Muscle of leg (tissue), 11 donors: Measurements from ENCODE around the gene XRCC1. TPM values are rescaled to one million over a fixed set of nuclear protein-coding genes. Genes with fewer than 3 reads are reported as not detected.

ENCODE experiments used
- DNase-seq: peaks from one replicate; pipeline ENCODE4 v3.0.0; 2013
- H3K27ac ChIP-seq: one replicate; pipeline ENCODE4 v1.5.1; 2013; ENCODE audit warnings: mild to moderate bottlenecking, low read length, control low read depth
- H3K27me3 ChIP-seq: one replicate; pipeline ENCODE4 v1.6.1; 2013; ENCODE audit warnings: low read length; ENCODE audit not compliant: control insufficient read depth, insufficient read depth
- H3K36me3 ChIP-seq: one replicate; pipeline ENCODE4 v1.6.1; 2013; ENCODE audit warnings: low read length; ENCODE audit not compliant: control insufficient read depth, insufficient read depth
- H3K4me1 ChIP-seq: one replicate; pipeline ENCODE4 v1.6.1; 2013; ENCODE audit warnings: low read length; ENCODE audit not compliant: control insufficient read depth, insufficient read depth
- H3K4me3 ChIP-seq: one replicate; pipeline ENCODE4 v1.5.1; 2013; ENCODE audit warnings: low read length, control low read depth
- H3K9me3 ChIP-seq: replicated peaks from 2 replicates; pipeline ENCODE4 v1.6.1; 2013; ENCODE audit warnings: low read depth, low read length; ENCODE audit not compliant: control insufficient read depth
- WGBS: methylation state at CpG from one replicate; pipeline ENCODE4 v1.1.5; 2013; ENCODE audit warnings: missing lambda C conversion rate; ENCODE audit not compliant: insufficient coverage; 5-methylcytosine and 5-hydroxymethylcytosine counted together
- polyA plus RNA-seq, 8 donors: library from polyadenylated mRNA; unstranded; fragments of 120-200 nt; gene quantifications; one replicate each; pipeline versions ENCODE4 v1.2.1 to v1.2.3, GENCODE V29; 2013; ENCODE audit warnings: inconsistent platforms in 1 of 8, low replicate concordance in 1 of 8; ENCODE audit not compliant: insufficient read length in 8 of 8, insufficient read depth in 1 of 8
- total RNA-seq: library from RNA; stranded (reverse); fragments of 120-200 nt; gene quantifications from one replicate; pipeline ENCODE4 v1.2.4, GENCODE V29; 2013

The XRCC1 gene
- total and polyA plus RNA-seq, 9 donors, result 27.7 to 42.5 (median 34.8) TPM

DNA sequence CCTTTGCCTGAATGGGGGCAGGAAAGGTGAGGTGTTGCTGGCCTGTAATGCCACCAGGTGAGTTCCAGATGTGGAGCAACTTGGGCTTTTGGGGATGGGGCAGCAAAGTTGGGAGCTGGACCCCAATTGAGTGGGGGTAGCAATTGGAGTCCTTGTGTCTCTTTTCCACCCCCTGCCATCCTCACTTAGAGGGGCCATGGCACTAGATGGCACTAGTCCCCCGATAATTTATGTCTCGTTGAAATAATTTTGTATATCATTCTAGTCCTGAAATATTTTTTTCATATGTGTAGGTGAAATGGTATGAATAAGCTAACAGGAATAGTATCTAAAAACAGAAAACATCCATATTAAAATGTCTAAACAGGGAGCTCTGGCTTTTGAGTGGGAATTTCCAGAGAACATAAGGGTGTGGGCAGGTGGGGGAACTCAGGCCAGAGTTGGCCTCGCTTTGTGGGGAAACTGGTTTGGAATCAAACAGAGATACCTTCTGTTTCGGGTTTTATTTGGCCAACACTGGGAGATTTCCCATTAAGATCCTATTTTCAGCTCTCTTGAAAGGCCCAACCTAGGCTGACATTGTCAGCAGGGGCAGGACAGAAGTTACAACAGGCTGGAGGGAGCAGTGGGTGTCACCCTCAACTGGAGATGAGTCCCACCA, 24.4 kb upstream of the XRCC1 start:
- Histone ChIP-seq H3K9me3 (no peaks in the 10 kb centered on the region), H3K36me3 (peaks cover 37% of the 10 kb centered on the region), H3K4me1 (peaks cover 19% of the 10 kb centered on the region), H3K4me3 (no peak overlapping the region), H3K27me3 (no peaks in the 10 kb centered on the region), H3K27ac (no peak overlapping the region)
- no peak for DNase-seq
- 84% methylated on average over 2 of the region's 4 CpGs for WGBS

DNA sequence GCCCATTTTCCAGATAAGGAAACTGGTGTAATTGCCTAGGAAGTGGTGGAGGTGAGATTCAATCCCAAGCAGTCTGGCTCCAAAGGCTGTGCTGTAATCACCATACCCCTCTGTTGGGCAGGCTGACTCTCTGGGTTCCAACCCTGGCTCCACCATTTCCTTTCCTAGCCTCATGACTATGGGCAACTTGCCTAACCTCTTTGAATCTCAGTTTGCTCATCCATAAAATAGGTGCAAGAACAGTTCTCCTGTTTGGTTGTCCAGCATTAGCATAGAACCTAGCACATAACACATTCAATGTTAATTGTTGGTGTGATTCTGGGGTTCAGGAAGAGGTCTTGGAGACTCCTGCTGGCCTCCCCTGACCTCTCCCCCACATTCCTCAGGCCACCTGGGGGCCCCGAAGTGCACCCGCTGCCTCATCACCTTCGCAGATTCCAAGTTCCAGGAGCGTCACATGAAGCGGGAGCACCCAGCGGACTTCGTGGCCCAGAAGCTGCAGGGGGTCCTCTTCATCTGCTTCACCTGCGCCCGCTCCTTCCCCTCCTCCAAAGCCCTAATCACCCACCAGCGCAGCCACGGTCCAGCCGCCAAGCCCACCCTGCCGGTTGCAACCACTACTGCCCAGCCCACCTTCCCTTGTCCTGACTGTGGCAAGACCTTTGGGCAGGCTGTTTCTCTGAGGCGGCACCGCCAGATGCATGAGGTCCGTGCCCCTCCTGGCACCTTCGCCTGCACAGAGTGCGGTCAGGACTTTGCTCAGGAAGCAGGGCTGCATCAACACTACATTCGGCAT, 23.3 kb upstream of the XRCC1 start:
- H3K36me3 ChIP-seq, result peaks cover 47% of the 10 kb centered on the region
- 92% methylated on average over 18 of the region's 19 CpGs for WGBS

DNA sequence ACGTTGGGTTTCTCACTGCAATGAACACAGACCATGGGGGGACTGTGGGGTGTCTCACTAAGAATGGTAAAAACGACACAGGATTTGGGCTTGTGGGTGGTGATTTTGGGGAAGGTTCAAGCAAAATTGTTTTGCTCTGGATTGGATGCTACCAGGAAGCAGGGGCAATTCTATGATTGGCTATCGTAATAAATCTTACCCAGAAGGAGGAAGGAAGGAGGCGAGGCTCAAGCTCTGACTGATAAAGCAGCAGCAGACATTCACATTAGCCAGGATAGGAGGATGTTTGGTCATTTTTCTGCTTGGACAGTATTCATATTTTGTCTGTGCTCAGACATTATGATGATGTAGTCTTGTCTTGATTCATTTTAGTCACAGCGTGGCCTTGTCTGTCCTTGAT, 22.5 kb upstream of the XRCC1 start:
- Histone ChIP-seq H3K27me3 (no peaks in the 10 kb centered on the region), H3K4me1 (peaks cover 34% of the 10 kb centered on the region), H3K36me3 (peaks cover 55% of the 10 kb centered on the region), H3K27ac (no peak overlapping the region), H3K9me3 (no peaks in the 10 kb centered on the region), H3K4me3 (no peak overlapping the region)
- no peak for DNase-seq
- WGBS, result 64% methylated on average over 4 of the region's 5 CpGs

More for the DNA sequence above, 23.3 kb upstream of the XRCC1 start:
- Histone ChIP-seq H3K9me3 (no peaks in the 10 kb centered on the region), H3K27ac (no peak overlapping the region), H3K4me3 (no peak overlapping the region), H3K27me3 (no peaks in the 10 kb centered on the region), H3K4me1 (peaks cover 30% of the 10 kb centered on the region)
- DNase-seq, result no peak

DNA sequence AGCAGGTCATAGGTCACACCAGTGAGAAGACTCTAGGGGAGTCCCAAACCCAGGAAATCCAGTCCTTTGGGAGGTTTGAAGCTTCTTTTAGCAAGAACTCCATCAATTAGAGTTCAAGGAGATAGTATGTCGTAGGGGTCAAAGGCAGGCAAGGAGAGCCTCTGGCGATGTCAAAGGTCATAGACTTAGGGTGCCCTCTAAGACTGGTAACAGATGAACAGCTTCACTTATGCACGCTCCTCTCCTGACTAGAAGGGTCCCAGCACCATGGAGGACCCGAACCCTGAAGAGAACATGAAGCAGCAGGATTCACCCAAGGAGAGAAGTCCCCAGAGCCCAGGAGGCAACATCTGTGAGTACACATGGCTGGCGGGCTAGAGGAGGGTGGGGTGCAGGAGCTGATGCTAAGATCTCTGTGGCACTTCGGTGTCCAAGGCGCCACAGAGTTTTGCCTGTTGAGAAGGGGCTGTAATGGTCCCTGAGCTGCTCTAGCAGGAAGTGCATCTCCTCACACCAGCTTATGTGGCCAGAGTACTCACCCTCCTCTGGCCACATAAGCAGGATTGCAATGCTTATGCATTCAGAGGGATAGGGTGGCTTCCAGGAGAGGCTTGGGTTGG, 21.6 kb upstream of the XRCC1 start:
- Histone ChIP-seq H3K4me3 (peak overlapping the region; percentile 65), H3K4me1 (peaks cover 34% of the 10 kb centered on the region), H3K27ac (peak overlapping the region; percentile 99), H3K27me3 (no peaks in the 10 kb centered on the region), H3K9me3 (no peaks in the 10 kb centered on the region), H3K36me3 (peaks cover 60% of the 10 kb centered on the region)
- 34% methylated on average over 6 of the region's 7 CpGs for WGBS
- DNase-seq, result peak; percentile 33

DNA sequence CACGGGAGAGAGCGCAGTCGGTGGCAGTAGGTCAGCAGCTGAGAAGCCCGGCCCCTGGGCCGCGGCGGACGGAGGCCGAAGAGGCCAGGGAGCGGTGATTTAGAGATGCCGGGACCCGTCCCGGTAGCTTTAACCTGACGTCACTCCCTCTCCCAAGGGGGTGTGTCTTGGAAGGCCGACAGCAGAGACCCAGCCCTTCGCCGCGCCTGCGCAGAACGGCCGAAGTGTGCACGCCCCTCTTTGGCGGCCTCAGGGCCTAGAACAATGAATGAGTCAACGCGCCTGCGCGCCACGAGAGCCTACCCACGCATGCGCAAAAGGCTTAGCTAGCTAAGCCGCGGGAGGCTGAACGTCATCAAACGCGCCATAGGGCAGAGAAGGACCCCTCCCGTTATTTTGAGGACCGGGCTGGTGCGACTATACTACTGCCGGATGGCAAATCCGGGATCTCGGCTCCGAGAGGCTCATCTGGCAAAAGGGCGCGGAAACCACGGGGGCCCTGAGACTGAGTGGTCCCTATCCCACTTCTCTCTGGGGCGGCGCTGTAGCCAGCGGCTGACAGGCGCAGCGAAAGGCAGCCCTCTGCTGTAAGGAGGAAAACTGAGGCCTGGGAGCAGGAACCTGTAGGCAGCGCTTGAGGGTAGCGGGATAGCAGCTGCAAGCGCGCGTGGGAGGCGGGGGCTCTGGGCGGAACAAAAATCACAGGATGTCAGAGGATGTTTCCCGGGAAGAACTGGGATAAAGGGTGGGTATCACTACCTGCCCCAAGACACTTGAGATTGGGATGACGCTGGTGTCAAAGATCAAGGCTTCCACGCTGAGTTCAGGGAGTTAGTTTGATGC, 20.9 kb upstream of the XRCC1 start, which contains the start of the genes IRGQ and ZNF576:
Gene IRGQ, minus strand, starts transcription at position 136 of the 843 bp plus-strand sequence. CDS start 796 bp downstream, outside the sequence.
Gene ZNF576, plus strand, starts transcription at position 597 of the 843 bp plus-strand sequence. CDS start 514 bp downstream, outside the sequence.
- peak; percentile 100 for DNase-seq
- no peaks in the 10 kb centered on the region for H3K9me3 ChIP-seq
- H3K27ac ChIP-seq, result peak within 1 kb of the TSS; percentile 99
- H3K4me1 ChIP-seq, result peaks cover 34% of the 10 kb centered on the region
- peak within 1 kb of the TSS; percentile 81 for H3K4me3 ChIP-seq
- peaks cover 56% of the 10 kb centered on the region for H3K36me3 ChIP-seq
- no peaks in the 10 kb centered on the region for H3K27me3 ChIP-seq
- under 1% methylated on average over 53 of the region's 60 CpGs for WGBS

DNA sequence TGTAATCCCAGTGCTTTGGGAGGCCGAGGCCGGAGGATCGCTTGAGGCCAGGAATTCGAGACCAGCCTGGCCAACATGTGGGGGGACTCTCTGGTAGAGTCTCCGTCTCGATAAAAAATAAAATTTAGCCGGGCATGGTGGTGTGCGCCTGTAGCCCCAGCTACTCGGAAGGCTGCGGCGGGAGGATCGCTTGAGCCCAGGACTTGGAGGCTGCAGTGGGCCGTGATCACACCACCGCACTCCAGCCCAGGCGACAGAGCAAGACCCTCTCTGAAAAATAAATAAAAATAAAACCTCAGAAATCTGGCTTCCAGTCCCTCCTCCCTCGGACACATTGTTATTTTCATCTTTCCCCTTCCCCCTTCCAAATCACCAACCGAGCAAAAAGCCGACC, 20.3 kb upstream of the XRCC1 start:
- Histone ChIP-seq H3K36me3 (peaks cover 56% of the 10 kb centered on the region), H3K9me3 (no peaks in the 10 kb centered on the region), H3K27ac (peak overlapping the region; percentile 97), H3K4me3 (peak overlapping the region; percentile 81), H3K4me1 (peaks cover 34% of the 10 kb centered on the region), H3K27me3 (no peaks in the 10 kb centered on the region)
- under 1% methylated on average over 18 of the region's 18 CpGs for WGBS
- DNase-seq, result no peak

DNA sequence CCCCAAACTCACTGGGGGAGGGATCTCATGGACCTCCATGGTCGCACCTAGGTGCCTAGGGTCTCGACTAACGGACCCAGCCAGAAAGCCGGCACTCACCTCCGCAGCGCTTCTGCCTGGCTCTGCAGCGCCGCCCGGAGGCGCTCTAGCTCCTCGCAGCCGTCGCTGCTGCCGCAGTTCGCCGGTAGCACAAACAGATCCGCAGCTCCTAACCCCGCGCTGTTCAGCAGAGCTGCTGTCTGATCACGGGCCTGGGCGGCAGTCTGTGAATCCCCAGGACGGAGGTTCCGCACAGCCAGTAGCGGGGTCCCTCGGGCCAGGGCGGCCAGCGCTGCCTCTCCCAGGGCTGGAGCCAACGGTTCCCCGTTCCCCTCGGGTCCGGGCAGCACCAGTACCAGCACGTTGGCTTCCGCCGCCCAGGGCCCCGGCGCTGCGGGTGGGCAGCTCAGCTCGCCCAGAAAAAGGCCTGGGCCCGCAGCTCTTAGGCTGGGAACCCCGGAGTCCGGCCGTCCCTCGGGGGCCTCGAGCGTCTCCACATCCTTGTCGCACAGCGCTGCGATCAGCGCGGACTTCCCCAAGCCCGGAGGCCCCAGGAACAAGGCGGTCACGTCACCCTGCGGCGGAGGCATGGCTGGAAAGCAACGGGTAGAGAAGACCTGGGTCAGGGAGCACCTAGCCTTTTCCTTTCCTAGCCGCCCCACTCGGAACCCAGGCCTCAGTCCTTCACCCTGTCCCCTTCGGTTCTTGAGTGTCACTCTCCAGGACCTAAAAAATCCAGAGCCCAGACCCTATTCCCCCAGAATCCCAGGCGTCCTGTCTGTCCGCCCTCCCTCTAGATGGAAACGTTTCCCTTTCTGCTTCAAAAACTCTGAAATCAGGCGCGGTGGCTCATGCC, 19.6 kb upstream of the XRCC1 start:
- 2% methylated on average over 64 of the region's 64 CpGs for WGBS
- Histone ChIP-seq H3K9me3 (no peaks in the 10 kb centered on the region), H3K27ac (peak overlapping the region; percentile 97), H3K36me3 (peaks cover 58% of the 10 kb centered on the region), H3K4me3 (peak overlapping the region; percentile 81), H3K27me3 (no peaks in the 10 kb centered on the region), H3K4me1 (peaks cover 34% of the 10 kb centered on the region)
- peak; percentile 68 for DNase-seq

DNA sequence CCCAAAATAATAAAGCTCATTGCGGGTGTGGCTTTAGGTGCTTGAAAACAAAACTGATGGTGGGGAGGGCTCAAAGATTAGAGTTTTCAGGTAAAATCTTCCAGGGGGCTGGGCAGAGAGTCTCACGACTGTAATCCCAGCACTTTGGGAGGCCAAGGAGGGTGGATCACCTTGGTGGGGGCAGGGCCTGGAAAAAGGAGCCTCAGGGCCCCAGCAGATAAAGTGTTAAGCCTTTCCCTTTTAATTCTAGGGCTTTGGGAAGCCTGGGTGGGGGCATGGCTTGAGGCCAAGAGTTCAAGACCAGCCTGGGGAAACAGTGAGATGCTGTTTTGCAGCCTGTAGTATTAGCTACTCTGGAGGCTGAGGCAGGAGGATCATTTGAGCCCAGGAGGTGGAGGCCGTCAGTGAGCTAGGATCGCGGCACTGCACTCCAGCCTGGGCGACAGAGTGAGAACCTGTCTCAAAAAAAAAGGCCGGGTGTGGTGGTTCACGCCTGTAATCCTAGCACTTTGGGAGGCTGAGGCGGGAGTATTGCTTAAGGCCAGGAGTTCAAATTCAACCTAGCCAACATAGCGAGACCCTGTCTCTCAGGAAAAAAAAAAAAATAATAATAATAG, 18.9 kb upstream of the XRCC1 start:
- H3K4me1 ChIP-seq, result peaks cover 34% of the 10 kb centered on the region
- 83% methylated on average over 8 of the region's 10 CpGs for WGBS
- H3K4me3 ChIP-seq, result peak overlapping the region; percentile 81
- no peak for DNase-seq
- H3K9me3 ChIP-seq, result no peaks in the 10 kb centered on the region
- H3K36me3 ChIP-seq, result peaks cover 59% of the 10 kb centered on the region
- peak overlapping the region; percentile 97 for H3K27ac ChIP-seq
- H3K27me3 ChIP-seq, result no peaks in the 10 kb centered on the region
